ENCODE results near the gene EPB41L4B. TPM values are rescaled to one million over a fixed set of nuclear protein-coding genes. Genes with fewer than 3 reads are reported as not detected.

Gene EPB41L4B
- total RNA-seq, 2 donors from 2014 or later = 0.27 to 1.1 TPM

- H3K9me3 ChIP-seq = no peaks in the 10 kb centered on the region
- no peak for ATAC-seq (ENCODE audit: insufficient number of reproducible peaks, low FRiP score, low read depth)
These were observed 73.6 kb downstream of the EPB41L4B start for GRCh38 chr9:109247228-109247627.

DNA sequence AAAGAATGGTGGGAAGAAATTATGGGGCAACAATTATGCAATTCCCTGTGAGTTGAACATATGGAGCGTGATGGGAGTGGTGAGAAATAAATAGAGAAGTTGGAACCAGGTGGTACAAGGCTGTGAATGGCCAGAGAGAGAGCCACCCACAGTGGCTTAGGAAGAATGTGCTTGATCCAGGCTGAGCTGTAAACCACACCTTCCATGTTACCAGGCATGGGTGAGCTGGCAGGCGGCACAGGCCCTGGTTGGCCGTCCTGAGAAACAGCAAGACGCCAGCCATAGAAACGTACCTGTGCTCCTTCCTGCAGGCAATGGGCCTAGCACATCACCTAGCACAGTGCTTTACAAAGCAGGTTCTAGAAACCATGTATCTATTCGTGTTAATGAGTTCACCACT is 74.3 kb downstream of the EPB41L4B start:
- no peak overlapping the region for H3K27ac ChIP-seq

More at GRCh38 chr9:109247228-109247627, 73.6 kb downstream of the EPB41L4B start:
- Histone ChIP-seq H3K4me1 (ENCODE audit: control insufficient read depth in 1 of 2, low read depth in 2 of 2) (peaks cover 0 to 14% of the 10 kb centered on the region in 2 donors), H3K36me3 (no peaks in the 10 kb centered on the region), H3K4me3 (no peak overlapping the region), H3K27me3 (replicated peaks; ENCODE audit: insufficient read depth) (no peaks in the 10 kb centered on the region), H3K27ac (no peak overlapping the region)
- TF ChIP-seq, protein P1, sequence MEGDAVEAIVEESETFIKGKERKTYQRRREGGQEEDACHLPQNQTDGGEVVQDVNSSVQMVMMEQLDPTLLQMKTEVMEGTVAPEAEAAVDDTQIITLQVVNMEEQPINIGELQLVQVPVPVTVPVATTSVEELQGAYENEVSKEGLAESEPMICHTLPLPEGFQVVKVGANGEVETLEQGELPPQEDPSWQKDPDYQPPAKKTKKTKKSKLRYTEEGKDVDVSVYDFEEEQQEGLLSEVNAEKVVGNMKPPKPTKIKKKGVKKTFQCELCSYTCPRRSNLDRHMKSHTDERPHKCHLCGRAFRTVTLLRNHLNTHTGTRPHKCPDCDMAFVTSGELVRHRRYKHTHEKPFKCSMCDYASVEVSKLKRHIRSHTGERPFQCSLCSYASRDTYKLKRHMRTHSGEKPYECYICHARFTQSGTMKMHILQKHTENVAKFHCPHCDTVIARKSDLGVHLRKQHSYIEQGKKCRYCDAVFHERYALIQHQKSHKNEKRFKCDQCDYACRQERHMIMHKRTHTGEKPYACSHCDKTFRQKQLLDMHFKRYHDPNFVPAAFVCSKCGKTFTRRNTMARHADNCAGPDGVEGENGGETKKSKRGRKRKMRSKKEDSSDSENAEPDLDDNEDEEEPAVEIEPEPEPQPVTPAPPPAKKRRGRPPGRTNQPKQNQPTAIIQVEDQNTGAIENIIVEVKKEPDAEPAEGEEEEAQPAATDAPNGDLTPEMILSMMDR (IDR thresholded peaks at IDR 0.05) = no peak
- DNase-seq (ENCODE audit: low spot score) = no peak

DNA sequence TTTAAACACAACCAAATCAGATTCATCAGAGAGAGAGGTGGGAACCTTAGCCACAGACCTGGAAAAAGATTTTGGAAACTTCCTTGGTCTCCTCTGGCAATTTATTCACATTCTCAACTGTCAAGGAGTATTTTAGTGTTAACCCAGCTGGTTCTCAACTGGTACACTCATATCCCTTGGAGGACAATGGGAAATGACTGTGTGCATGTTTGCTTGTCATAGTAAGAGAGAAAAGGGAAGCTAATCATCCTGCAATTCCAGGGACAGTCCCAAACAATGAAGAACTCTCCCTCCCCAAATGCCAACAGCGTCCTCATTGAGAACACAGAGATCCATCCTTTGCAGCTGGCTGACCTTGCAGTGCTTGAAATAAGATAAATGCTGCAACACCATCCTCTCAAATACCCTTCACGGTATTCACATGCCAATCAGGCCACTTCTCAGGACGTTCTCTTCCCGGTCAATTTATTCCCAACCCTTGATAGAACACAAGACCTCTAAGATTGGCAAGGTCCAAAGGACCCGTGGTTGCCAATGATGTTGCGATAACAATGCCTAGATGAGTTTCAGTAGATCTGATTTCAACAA is 75.5 kb downstream of the EPB41L4B start:
- TF ChIP-seq, protein P1 (IDR thresholded peaks at IDR 0.05) = no peak
- no peak overlapping the region for H3K27ac ChIP-seq
- no peaks in the 10 kb centered on the region for H3K27me3 ChIP-seq (replicated peaks; ENCODE audit: insufficient read depth)
- no peak for DNase-seq (ENCODE audit: low spot score)
- no peaks in the 10 kb centered on the region for H3K4me1 ChIP-seq (ENCODE audit: control insufficient read depth in 1 of 2, low read depth in 2 of 2)
- no peak for ATAC-seq (ENCODE audit: insufficient number of reproducible peaks, low FRiP score, low read depth)
- no peak overlapping the region for H3K4me3 ChIP-seq
- no peaks in the 10 kb centered on the region for H3K9me3 ChIP-seq
- no peaks in the 10 kb centered on the region for H3K36me3 ChIP-seq

More for the DNA sequence above, 74.3 kb downstream of the EPB41L4B start:
- DNase-seq (ENCODE audit: low spot score) (no peak), ATAC-seq (ENCODE audit: insufficient number of reproducible peaks, low FRiP score, low read depth) (no peak)
- TF ChIP-seq, protein P1 (IDR thresholded peaks at IDR 0.05) = no peak
- no peaks in the 10 kb centered on the region for H3K9me3 ChIP-seq
- no peak overlapping the region for H3K4me3 ChIP-seq
- H3K27me3 ChIP-seq (replicated peaks; ENCODE audit: insufficient read depth) = no peaks in the 10 kb centered on the region
- no peaks in the 10 kb centered on the region for H3K36me3 ChIP-seq
- H3K4me1 ChIP-seq (ENCODE audit: control insufficient read depth in 1 of 2, low read depth in 2 of 2) = peaks cover 0 to 9% of the 10 kb centered on the region in 2 donors

DNA sequence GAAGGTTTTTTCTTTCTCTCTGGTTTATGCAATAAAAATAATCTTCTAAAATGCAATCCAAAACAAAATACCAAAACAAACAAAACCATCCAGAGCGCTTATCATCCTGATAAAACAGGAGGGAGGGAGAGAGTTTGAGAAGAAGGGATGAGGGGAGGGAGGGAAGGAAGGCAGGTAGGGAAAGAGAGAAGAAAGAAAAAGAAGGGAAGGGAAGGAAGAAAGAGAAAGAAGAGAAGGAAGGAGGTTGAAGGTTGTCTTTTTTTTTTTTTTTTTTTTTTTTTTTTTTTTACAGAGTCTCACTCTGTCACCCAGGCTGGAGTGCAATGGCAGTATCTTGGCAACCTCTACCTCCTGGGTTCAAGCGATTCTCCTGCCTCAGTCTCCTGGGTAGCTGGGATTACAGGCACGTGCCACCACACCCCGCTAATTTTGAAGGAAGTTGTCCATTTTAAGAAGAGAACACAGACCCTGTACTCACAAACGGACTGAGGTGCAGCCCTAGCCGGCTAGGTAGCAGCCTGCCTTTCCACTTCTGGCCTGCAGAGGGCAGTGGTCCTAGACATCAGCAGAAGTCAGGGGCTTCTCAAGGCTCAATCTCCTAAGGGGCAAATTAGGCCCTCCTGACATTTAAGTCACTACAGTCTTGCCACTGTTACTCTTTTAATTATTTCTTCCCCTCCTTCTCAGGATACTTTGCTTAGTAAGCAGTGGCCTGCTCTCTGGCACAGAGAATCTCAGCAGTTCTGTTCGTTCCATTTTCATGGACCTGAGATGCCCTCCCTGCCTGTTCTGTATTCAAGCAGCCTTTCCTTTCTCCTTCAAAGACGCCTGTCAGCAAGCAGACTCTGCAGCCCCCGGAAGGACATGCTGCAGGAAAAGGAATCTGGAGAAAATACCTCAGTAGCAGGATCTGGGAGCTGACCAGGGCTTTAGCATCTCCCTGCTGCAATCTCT is 76.4 kb downstream of the EPB41L4B start:
- no peak overlapping the region for H3K27ac ChIP-seq
- H3K9me3 ChIP-seq = no peaks in the 10 kb centered on the region
- DNase-seq (ENCODE audit: low spot score) (no peak), ATAC-seq (ENCODE audit: insufficient number of reproducible peaks, low FRiP score, low read depth) (no peak)
- H3K4me3 ChIP-seq = no peak overlapping the region
- no peaks in the 10 kb centered on the region for H3K27me3 ChIP-seq (replicated peaks; ENCODE audit: insufficient read depth)
- H3K36me3 ChIP-seq = no peaks in the 10 kb centered on the region
- TF ChIP-seq, protein P1 (IDR thresholded peaks at IDR 0.05) = peak; percentile 92
- no peaks in the 10 kb centered on the region for H3K4me1 ChIP-seq (ENCODE audit: control insufficient read depth in 1 of 2, low read depth in 2 of 2)

- H3K27me3 ChIP-seq (replicated peaks; ENCODE audit: insufficient read depth) = no peaks in the 10 kb centered on the region
- no peaks in the 10 kb centered on the region for H3K9me3 ChIP-seq
- H3K4me3 ChIP-seq = no peak overlapping the region
- no peaks in the 10 kb centered on the region for H3K36me3 ChIP-seq
- TF ChIP-seq, protein P1 (IDR thresholded peaks at IDR 0.05) = no peak
- DNase-seq (ENCODE audit: low spot score) = no peak
- no peak overlapping the region for H3K27ac ChIP-seq
- no peaks in the 10 kb centered on the region for H3K4me1 ChIP-seq (ENCODE audit: control insufficient read depth in 1 of 2, low read depth in 2 of 2)
- ATAC-seq (ENCODE audit: insufficient number of reproducible peaks, low FRiP score, low read depth) = no peak
These were observed 78.1 kb downstream of the EPB41L4B start for GRCh38 chr9:109242741-109243140.

Data from thoracic aorta (tissue), 2 donors.